HepG2 (cell line): ENCODE measurements around the gene SIK3. TPM values are rescaled to one million over a fixed set of nuclear protein-coding genes. Genes with fewer than 3 reads are reported as not detected.

ENCODE experiments used
- BRCA1 ChIP-seq: sonication (generic); formaldehyde crosslinking; IDR thresholded peaks from 2 replicates; pipeline ENCODE4 v1.4.0; 2020; ENCODE audit warnings: missing genetic modification reagents
- EZH2 ChIP-seq: conservative IDR thresholded peaks from 2 replicates; pipeline ENCODE4 v1.6.1; 2012; ENCODE audit warnings: mild to moderate bottlenecking, low read depth, low read length, moderate library complexity
- HNF4G ChIP-seq, 2 experiments: sonication (generic) in 1 of 2; formaldehyde crosslinking in 1 of 2; IDR thresholded peaks; 2 replicates each; pipeline versions ENCODE4 v1.4.0 to v1.6.1; 2011 to 2020; ENCODE audit warnings: borderline replicate concordance in 2 of 2, low read depth in 2 of 2, mild to moderate bottlenecking in 2 of 2, low read length in 1 of 2, missing genetic modification reagents in 1 of 2, moderate library complexity in 1 of 2
- MAFF ChIP-seq: IDR thresholded peaks from 2 replicates; pipeline ENCODE4 v1.6.1; 2011; ENCODE audit warnings: low read depth, low read length, improper control_type of control experiment
- RFX5 ChIP-seq: IDR thresholded peaks from 2 replicates; pipeline ENCODE4 v1.6.1; 2011; ENCODE audit warnings: low read depth, low read length, improper control_type of control experiment
- SMAD9 ChIP-seq: sonication (generic); formaldehyde crosslinking; IDR thresholded peaks from 2 replicates; pipeline ENCODE4 v1.5.1; 2020; ENCODE audit warnings: mild to moderate bottlenecking, missing genetic modification reagents
- SRF ChIP-seq: IDR thresholded peaks from 2 replicates; pipeline ENCODE4 v1.6.1; 2011; ENCODE audit warnings: mild to moderate bottlenecking, low read depth, low read length, moderate library complexity
- ZNF232 ChIP-seq: sonication (generic); formaldehyde crosslinking; IDR thresholded peaks from 2 replicates; pipeline ENCODE4 v1.4.0; 2020; ENCODE audit warnings: missing genetic modification reagents, borderline replicate concordance
- ZNF446 ChIP-seq: sonication (generic); formaldehyde crosslinking; IDR thresholded peaks from 2 replicates; pipeline ENCODE4 v1.5.0; 2020; ENCODE audit warnings: mild to moderate bottlenecking, missing genetic modification reagents
- ZNF549 ChIP-seq: sonication (generic); formaldehyde crosslinking; IDR thresholded peaks from 2 replicates; pipeline ENCODE4 v1.5.0; 2020; ENCODE audit warnings: missing genetic modification reagents
- ZNF878 ChIP-seq: sonication (generic); formaldehyde crosslinking; IDR thresholded peaks from 2 replicates; pipeline ENCODE4 v1.8.1; 2023; ENCODE audit warnings: mild to moderate bottlenecking, missing genetic modification reagents, moderate library complexity
- polyA plus RNA-seq, 8 experiments: library from polyadenylated mRNA; depleted of rRNA in 3 of 8; stranded (reverse) in 7 of 8; unstranded in 1 of 8; fragments of >200 nt; fragmentation: Illumina TruSeq in 4 of 8; extraction: Trizol in 4 of 8; gene quantifications; 2 replicates each; pipeline versions ENCODE4 v1.2.1 to v1.2.3, GENCODE V29; 2011 to 2016; ENCODE audit warnings: low read depth in 4 of 8, missing spikeins in 1 of 8, mixed read lengths in 1 of 8; ENCODE audit not compliant: insufficient read depth in 1 of 8
- total RNA-seq, 5 experiments: library from RNA; depleted of rRNA; stranded (reverse); fragments of >200 nt; fragmentation: Illumina TruSeq; extraction: Trizol; gene quantifications; 2 replicates each; pipeline ENCODE4 v1.2.3, GENCODE V29; 2016; ENCODE audit warnings: low read depth in 1 of 5
- TF ChIP-seq, protein P1 (sequence below): sonication (generic); IDR thresholded peaks from 2 replicates; pipeline ENCODE4 v1.6.1; 2016; ENCODE audit warnings: low read depth, borderline replicate concordance
- TF ChIP-seq, protein P2 (sequence below): sonication (generic); formaldehyde crosslinking; IDR thresholded peaks from 2 replicates; pipeline ENCODE4 v1.4.0; 2020; ENCODE audit warnings: missing genetic modification reagents
- TF ChIP-seq, protein P3 (sequence below): sonication (generic); formaldehyde crosslinking; IDR thresholded peaks from 2 replicates; pipeline ENCODE4 v1.9.0; 2021; ENCODE audit warnings: missing genetic modification reagents, borderline replicate concordance
- TF ChIP-seq, protein P4 (sequence below): sonication (generic); formaldehyde crosslinking; conservative IDR thresholded peaks from 2 replicates; pipeline ENCODE4 v1.4.0; 2020; ENCODE audit warnings: missing genetic modification reagents
- TF ChIP-seq, protein P5 (sequence below): sonication (generic); formaldehyde crosslinking; IDR thresholded peaks from 2 replicates; pipeline ENCODE4 v1.4.0; 2020; ENCODE audit warnings: mild to moderate bottlenecking, missing genetic modification reagents
- TF ChIP-seq, protein P6 (sequence below): sonication (generic); formaldehyde crosslinking; conservative IDR thresholded peaks from 2 replicates; pipeline ENCODE4 v1.4.0; 2020; ENCODE audit warnings: missing genetic modification reagents

SIK3 gene
- total and polyA plus RNA-seq, 2 of the 13 experiments (the other 11 are each of a cell fraction or from before 2014, with no cell fraction given) = 5.7 to 9.8 TPM

DNA sequence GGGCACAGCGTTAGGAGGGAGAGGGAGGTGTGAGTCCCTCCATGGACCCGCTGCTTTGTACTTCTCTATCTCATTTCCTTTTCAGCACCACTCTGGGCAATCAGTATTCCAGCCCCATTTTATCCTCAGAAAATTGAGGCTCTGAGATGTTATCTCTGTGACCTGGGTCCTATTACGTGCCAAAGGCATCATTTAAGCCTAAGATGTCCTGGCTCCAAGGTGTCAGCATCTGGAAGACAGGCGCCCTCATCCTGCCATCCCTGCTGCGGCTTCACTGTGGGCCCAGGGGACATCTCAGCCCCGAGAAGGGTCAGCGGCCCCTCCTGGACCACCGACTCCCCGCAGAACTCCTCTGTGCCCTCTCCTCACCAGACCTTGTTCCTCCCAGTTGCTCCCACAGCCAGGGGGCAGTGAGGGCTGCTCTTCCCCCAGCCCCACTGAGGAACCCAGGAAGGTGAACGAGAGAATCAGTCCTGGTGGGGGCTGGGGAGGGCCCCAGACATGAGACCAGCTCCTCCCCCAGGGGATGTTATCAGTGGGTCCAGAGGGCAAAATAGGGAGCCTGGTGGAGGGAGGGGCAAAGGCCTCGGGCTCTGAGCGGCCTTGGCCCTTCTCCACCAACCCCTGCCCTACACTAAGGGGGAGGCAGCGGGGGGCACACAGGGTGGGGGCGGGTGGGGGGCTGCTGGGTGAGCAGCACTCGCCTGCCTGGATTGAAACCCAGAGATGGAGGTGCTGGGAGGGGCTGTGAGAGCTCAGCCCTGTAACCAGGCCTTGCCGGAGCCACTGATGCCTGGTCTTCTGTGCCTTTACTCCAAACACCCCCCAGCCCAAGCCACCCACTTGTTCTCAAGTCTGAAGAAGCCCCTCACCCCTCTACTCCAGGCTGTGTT, 269.4 kb downstream of the SIK3 start (continued):
- TF ChIP-seq, protein P1, sequence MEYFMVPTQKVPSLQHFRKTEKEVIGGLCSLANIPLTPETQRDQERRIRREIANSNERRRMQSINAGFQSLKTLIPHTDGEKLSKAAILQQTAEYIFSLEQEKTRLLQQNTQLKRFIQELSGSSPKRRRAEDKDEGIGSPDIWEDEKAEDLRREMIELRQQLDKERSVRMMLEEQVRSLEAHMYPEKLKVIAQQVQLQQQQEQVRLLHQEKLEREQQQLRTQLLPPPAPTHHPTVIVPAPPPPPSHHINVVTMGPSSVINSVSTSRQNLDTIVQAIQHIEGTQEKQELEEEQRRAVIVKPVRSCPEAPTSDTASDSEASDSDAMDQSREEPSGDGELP = peak; percentile 57; the same call in 1 of the 2 replicates
- TF ChIP-seq, protein P2, sequence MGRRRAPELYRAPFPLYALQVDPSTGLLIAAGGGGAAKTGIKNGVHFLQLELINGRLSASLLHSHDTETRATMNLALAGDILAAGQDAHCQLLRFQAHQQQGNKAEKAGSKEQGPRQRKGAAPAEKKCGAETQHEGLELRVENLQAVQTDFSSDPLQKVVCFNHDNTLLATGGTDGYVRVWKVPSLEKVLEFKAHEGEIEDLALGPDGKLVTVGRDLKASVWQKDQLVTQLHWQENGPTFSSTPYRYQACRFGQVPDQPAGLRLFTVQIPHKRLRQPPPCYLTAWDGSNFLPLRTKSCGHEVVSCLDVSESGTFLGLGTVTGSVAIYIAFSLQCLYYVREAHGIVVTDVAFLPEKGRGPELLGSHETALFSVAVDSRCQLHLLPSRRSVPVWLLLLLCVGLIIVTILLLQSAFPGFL (CRISPR knock-in tag) = no peak
- no peak for TF ChIP-seq RFX5
- TF ChIP-seq HNF4G (IDR thresholded peaks at IDR 0.05; ENCODE audit: borderline replicate concordance, low read depth, low read length) = peak; percentile 97
- TF ChIP-seq HNF4G (CRISPR knock-in tag; IDR thresholded peaks at IDR 0.05; ENCODE audit: borderline replicate concordance, low read depth) = peak; percentile 97
- TF ChIP-seq, protein P3, sequence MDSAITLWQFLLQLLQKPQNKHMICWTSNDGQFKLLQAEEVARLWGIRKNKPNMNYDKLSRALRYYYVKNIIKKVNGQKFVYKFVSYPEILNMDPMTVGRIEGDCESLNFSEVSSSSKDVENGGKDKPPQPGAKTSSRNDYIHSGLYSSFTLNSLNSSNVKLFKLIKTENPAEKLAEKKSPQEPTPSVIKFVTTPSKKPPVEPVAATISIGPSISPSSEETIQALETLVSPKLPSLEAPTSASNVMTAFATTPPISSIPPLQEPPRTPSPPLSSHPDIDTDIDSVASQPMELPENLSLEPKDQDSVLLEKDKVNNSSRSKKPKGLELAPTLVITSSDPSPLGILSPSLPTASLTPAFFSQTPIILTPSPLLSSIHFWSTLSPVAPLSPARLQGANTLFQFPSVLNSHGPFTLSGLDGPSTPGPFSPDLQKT (CRISPR knock-in tag) = no peak
- no peak for TF ChIP-seq ZNF446 (CRISPR knock-in tag)
- TF ChIP-seq, protein P4, sequence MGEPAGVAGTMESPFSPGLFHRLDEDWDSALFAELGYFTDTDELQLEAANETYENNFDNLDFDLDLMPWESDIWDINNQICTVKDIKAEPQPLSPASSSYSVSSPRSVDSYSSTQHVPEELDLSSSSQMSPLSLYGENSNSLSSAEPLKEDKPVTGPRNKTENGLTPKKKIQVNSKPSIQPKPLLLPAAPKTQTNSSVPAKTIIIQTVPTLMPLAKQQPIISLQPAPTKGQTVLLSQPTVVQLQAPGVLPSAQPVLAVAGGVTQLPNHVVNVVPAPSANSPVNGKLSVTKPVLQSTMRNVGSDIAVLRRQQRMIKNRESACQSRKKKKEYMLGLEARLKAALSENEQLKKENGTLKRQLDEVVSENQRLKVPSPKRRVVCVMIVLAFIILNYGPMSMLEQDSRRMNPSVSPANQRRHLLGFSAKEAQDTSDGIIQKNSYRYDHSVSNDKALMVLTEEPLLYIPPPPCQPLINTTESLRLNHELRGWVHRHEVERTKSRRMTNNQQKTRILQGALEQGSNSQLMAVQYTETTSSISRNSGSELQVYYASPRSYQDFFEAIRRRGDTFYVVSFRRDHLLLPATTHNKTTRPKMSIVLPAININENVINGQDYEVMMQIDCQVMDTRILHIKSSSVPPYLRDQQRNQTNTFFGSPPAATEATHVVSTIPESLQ (CRISPR knock-in tag) = no peak
- no peak for TF ChIP-seq MAFF
- TF ChIP-seq ZNF549 (CRISPR knock-in tag) = no peak
- TF ChIP-seq SMAD9 (CRISPR knock-in tag) = no peak
- TF ChIP-seq, protein P5, sequence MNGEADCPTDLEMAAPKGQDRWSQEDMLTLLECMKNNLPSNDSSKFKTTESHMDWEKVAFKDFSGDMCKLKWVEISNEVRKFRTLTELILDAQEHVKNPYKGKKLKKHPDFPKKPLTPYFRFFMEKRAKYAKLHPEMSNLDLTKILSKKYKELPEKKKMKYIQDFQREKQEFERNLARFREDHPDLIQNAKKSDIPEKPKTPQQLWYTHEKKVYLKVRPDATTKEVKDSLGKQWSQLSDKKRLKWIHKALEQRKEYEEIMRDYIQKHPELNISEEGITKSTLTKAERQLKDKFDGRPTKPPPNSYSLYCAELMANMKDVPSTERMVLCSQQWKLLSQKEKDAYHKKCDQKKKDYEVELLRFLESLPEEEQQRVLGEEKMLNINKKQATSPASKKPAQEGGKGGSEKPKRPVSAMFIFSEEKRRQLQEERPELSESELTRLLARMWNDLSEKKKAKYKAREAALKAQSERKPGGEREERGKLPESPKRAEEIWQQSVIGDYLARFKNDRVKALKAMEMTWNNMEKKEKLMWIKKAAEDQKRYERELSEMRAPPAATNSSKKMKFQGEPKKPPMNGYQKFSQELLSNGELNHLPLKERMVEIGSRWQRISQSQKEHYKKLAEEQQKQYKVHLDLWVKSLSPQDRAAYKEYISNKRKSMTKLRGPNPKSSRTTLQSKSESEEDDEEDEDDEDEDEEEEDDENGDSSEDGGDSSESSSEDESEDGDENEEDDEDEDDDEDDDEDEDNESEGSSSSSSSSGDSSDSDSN (CRISPR knock-in tag) = no peak
- TF ChIP-seq EZH2 = no peak
- TF ChIP-seq ZNF232 (CRISPR knock-in tag) = peak; percentile 71; the same call in 1 of the 2 replicates
- TF ChIP-seq, protein P6, sequence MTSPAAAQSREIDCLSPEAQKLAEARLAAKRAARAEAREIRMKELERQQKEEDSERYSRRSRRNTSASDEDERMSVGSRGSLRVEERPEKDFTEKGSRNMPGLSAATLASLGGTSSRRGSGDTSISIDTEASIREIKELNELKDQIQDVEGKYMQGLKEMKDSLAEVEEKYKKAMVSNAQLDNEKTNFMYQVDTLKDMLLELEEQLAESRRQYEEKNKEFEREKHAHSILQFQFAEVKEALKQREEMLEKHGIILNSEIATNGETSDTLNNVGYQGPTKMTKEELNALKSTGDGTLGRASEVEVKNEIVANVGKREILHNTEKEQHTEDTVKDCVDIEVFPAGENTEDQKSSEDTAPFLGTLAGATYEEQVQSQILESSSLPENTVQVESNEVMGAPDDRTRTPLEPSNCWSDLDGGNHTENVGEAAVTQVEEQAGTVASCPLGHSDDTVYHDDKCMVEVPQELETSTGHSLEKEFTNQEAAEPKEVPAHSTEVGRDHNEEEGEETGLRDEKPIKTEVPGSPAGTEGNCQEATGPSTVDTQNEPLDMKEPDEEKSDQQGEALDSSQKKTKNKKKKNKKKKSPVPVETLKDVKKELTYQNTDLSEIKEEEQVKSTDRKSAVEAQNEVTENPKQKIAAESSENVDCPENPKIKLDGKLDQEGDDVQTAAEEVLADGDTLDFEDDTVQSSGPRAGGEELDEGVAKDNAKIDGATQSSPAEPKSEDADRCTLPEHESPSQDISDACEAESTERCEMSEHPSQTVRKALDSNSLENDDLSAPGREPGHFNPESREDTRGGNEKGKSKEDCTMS = no peak
- TF ChIP-seq ZNF878 (CRISPR knock-in tag) = 0 out of 2 replicates have a peak, but pooled peaks have one; percentile 73
- no peak for TF ChIP-seq SRF
- TF ChIP-seq BRCA1 = no peak
